Skin epidermis (tissue), 12 donors: ENCODE measurements around the gene PAM.

Source experiments
- H3K27ac ChIP-seq, 21 experiments: fragments of 200-600 bp; sonication (generic) in 11 of 21; one replicate each; pipeline ENCODE4 v1.5.0; 2020; ENCODE audit warnings: mild to moderate bottlenecking in 3 of 21, inconsistent platforms in 2 of 21, moderate library complexity in 2 of 21
- H3K4me3 ChIP-seq, 7 experiments: fragments of 200-600 bp; sonication (generic) in 2 of 7; one replicate each; pipeline ENCODE4 v1.5.0; 2020; ENCODE audit warnings: inconsistent platforms in 2 of 7, mild to moderate bottlenecking in 2 of 7, moderate library complexity in 1 of 7

PAM gene

DNA sequence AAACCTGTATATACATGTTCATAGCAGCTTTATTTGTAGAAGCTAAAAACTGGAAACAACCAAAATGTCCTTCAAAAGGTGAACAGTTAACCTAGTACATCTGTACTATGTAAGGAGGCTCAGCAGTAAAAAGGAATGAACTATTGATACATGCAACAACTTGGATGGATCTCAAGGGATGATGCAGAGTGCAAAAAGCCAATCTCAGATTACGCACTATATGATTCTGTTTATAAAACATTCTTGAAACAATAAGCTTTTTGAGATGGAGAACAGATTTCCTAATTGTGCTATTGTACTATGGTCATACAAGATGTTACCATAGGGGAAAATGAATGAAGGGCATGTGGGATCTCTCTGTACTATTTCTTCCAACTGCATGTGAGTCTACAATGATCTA lies 88.9 kb downstream of the PAM start:
- no peak overlapping the region for H3K27ac ChIP-seq
- no peak overlapping the region for H3K4me3 ChIP-seq

DNA sequence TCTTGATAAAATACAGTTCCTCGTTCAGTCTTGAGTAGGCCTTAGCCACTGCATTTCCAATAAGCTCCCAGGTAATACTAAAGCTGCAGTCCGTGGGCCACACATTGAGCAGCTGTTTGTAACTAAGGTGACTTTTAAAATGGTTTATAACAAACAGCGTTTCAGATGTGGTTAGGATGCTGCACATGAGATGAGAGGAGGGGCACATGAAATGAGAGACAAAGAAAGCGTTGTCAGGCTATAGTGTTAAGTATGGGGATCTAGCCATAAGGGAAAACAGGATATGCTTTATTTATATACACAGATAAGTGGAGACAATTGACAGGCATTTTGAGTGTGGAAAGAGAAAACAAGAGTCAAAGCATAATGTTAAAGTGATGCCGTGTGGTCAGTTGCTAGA lies 89.9 kb downstream of the PAM start:
- Histone ChIP-seq H3K4me3 (no peak overlapping the region), H3K27ac (no peak overlapping the region)

DNA sequence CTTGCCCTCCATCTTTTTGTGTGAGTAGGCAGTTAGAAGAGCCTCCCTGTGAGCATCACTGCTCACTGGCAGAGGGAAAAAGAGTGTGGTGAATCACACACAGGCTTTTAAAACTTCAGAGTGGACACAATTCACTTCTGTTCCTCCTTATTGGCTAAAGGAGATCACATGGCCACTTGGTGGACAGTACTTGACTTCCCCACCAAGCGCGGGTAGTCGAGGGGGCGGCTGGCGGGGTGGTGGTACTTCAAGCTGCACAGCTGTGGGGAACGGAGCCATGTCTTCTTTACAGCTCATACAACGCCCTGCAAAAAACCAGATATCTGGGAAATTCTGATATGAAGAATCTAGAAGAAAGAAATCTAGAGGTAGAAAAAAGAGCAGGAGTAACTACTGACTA lies 95.4 kb downstream of the PAM start:
- H3K4me3 ChIP-seq = no peak overlapping the region
- H3K27ac ChIP-seq = no peak overlapping the region

DNA sequence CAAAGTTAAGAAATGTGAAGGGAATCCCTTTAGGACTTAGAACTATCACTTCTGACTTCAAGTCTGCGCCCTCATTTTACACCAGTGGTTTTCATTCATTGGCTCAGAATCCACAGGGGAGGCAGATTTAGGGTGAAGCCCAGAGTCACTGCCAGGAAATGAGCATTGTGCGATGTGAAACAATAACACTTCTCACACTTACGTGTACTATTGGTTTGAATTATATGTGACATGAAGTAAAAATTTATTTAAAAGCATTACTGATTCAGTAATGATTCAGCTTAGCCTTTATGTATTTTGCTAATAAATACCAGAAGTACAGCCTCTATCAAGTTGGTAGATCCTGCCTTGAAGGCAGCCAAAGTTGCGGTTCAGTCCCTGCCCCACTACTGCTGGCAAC lies 98.6 kb downstream of the PAM start:
- H3K27ac ChIP-seq = peak overlapping the region in 4 of 21 experiments; percentile 12 to 24 (median 18)
- no peak overlapping the region for H3K4me3 ChIP-seq

DNA sequence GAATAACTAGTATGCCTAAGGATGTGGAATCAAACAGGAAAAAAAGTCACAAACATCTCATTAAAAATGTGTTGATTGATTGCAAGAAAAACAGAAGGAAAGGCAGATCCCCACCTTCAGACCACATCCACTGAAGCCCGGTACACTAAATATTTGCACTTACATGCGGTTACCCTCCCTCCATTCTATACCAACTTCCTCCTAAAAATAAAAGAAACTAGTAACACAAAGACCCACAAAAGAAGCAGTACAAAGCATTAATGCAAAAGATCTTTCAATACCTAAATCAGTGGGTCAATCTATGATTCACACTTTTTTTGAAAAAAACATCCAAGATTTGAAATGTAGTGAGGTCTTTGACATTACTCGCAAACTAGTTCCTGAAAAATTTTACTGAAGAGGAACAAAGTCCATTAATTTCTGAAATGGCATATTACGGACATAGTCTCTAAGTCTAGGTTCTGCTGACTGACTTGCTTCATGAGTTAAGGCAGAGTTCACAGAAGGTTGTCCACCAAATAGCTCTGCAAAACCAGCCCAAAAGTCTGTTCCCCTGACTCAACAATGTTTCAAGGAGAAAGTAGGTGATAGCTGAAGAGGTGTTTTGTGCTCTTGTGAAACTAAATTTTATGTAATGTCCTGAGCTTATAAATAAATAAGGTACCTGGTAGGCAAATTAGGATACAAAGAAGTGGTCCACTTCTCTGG lies 100.7 kb downstream of the PAM start:
- Histone ChIP-seq H3K27ac (peak overlapping the region in 6 of 21 experiments; percentile 4 to 46 (median 21)), H3K4me3 (no peak overlapping the region)

DNA sequence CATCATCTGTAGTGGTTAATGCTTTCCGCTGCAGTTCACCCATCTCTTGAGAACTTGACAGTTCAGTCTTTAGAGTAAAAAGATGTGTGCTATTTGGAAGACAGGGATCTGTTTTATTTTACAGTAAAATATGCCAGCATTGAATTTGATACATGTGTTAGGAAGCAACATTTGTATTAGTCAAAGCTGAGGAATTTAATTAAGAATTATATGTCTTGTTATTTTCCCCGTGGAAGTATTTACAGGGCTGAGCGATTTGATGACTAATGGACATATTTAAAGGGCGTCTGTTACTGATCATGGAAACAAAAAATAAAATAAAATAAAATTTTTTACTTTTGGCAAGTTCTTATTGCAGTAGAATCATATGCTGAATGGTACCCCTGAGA lies 101.3 kb downstream of the PAM start:
- Histone ChIP-seq H3K27ac (peak overlapping the region in 7 of 21 experiments; percentile 7 to 74 (median 58)), H3K4me3 (no peak overlapping the region)

DNA sequence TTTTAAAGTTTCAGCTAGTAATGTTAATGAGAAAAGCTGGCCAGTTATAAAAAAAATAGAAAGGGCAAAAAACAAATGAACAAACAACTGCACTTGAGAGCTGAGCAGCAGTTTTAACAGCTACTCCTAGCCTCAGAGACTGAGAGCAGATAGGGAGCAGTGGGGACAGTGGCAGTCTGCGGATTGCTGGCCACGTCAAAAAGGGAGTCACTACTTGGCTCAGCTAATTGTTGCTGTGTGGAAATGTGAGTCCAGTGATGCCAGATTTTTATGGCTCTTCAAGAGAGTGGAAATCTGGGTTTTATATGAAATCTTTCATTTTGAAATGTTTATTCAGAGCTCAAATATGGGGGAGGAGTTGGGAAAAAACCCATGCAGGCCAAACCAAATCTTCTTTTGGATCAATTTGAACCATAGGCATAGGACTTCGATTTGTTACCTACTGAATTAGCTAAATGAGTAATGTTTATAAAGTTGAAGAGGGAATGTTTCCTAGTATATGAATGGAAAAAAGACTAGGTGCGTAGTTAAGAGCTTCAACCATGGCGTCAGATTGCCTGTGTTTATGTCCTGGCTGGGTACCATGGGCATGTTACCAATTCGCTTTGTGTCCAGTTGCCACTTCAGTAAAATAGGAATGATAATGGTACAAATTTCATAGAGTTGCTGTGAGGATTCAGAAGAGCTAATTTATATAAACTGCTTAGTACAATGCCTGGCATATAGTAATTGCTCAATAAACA lies 102.1 kb downstream of the PAM start:
- Histone ChIP-seq H3K4me3 (no peak overlapping the region), H3K27ac (peak overlapping the region in 13 of 21 experiments; percentile 4 to 74 (median 29))

DNA sequence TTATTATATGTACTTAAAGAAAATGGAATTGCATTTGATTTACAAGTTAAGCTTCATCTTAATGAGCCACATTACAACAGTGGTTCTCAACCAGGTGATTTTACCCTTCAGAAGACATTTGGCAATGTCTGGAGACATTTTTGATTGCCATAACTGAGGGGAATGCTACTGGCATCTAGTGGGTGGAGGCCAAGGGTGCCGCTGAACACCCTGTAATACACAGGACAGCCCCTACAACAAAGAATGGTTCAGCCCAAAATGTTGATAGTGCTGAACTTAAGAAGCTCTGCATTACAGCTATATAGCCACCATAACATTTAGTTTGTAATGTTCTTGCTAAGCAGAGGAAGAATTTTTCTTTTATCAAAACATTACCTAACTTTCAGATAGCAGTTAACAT lies 103.1 kb downstream of the PAM start:
- H3K4me3 ChIP-seq = no peak overlapping the region
- peak overlapping the region in 1 of 21 experiments; percentile 58 for H3K27ac ChIP-seq

DNA sequence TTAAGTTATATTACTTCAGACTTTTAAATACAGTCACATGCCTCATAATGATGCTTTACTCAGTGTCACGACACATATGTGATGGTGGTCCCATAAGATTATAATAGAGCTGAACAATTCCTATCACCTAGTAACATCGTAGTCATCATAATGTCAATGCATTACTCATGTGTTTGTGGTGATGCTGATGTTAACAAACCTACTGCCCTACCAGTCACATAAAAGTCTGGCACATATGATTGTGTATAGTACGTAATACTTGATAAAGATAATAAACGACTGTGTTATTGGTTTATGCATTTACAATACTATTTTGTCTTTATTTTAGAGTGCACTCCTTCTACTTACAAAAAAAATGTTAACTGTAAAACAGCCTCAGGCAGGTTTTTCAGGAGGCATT lies 103.7 kb downstream of the PAM start:
- H3K27ac ChIP-seq = no peak overlapping the region
- H3K4me3 ChIP-seq = no peak overlapping the region

DNA sequence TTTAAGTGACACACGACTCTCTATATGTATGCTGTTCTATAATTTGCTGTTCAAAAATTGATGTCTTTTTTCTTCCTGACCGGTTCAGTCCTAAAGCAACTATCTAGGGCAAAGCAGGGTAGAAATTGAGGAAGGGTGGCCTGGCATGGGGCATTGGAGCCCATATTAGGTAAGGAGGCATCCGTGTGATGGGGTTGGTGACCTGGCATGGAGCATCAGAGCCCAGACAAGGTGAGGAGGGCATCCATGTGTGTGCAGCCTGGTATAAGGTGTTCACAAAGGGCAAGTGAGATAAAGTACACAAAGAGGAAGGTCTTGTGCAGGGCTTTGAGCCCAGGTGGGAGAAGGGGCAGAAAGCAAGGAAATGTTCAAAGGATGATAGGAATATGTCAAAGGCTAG lies 104.9 kb downstream of the PAM start:
- Histone ChIP-seq H3K27ac (no peak overlapping the region), H3K4me3 (no peak overlapping the region)

DNA sequence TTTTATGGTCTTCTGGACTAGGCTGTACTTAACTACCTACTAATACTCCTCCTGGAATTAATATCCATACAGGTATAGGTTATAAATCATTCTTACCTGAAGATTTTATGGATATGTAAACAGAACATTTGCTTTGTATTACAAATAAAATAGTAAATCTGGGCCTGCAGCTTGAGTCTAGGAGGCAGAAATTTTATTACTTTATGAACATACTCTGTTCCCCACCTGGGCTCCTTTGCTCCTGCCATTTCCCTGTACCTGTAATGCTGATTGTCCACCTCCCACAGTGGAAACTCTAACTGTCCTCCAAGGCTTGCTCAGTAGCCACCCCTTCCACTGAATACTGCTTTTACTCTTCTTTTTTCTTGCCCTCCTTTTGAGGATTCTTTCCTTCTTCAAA lies 108.0 kb downstream of the PAM start:
- no peak overlapping the region for H3K27ac ChIP-seq
- no peak overlapping the region for H3K4me3 ChIP-seq

DNA sequence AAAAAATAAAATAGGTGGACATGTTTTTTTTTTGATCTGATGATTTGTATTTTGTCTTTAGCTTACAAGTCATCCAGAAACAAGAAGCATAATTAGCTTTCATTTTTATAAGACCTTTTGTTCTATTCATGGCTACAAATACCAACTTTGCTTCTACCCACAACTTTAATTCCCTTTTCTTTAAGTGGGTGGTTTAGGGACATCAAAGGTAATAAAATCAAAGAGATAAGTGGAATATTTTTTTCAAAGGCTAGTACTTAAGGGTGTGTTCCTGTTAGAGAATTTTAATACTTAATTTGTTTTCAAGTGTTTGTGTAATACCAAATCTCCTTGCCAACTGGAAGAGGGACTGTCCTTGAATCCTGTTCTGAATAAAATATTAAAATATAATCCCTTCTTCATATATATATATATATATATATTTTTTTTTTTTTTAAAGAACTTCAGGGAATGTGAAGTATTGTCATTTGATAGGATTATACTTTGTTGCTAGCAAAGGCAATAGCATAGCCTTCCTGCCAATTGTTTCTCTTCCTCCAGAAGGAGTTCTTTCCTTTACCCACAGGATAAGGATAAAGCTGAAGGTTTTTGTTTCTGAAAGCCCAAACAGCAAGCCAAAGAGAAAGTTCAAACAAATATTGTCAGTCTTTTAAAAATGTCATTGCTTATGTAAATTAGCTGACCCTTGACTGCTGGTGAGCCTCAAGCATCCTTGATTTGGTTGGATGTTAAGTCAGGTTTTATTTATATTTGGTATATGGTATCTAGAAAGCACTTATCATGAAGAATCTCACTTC lies 108.9 kb downstream of the PAM start:
- Histone ChIP-seq H3K27ac (peak overlapping the region in 10 of 21 experiments; percentile 29 to 93 (median 89)), H3K4me3 (no peak overlapping the region)

DNA sequence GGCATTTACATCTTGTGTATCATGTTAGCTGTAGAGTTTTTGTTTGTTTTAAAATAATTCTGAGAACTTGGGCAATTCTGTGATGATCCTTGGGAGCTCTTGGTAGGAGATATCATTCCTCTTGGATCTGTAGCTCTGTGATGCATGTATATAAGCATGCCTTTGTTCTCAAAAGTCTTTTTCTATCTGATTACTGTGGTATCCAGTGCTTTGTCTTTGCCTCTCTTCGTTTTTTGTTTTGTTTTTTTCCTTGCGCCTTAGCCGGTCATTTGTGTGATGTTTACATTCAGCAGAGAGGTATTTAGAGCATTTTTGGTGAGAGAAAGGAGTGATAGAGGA lies 110.0 kb downstream of the PAM start:
- peak overlapping the region in 19 of 21 experiments; percentile 36 to 93 (median 81) for H3K27ac ChIP-seq
- H3K4me3 ChIP-seq = peak overlapping the region; percentile 44 to 61 (median 48)

DNA sequence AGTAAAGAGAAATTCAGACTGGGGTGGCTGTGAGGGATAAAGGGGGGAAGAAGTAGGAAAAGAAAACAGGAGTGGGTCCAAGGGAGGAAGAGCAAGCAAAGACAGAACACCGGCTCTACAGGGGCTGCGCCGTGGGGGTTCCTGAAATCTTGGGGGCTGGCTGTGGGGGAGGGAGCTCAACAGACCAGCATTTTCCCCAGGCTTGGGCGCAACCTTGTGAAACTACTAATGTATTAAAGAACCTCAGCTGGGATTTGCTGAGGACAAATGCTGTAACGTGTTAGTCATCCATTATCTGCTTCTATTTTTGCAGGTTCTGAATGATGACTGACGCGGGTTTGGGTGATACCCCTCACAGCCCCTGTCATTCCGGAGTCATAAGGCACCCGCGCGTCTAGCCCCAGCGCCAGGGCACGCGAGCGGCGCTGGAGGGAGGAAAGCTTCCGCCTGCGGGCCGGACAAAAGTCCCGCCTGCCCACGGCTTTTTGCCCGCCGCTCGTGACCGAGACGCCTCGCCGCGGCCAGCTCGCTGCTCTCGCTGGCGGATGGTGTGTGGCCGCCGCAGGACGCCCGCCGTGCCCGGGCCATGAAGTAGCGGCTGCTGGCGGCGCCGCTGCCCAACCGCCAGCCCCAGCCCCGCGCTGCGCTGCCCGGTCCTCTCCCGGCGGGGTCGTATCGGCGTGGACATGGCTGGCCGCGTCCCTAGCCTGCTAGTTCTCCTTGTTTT lies 110.6 kb downstream of the PAM start:
- Histone ChIP-seq H3K4me3 (peak overlapping the region; percentile 44 to 61 (median 48)), H3K27ac (peak overlapping the region in 20 of 21 experiments; percentile 36 to 93 (median 82))

DNA sequence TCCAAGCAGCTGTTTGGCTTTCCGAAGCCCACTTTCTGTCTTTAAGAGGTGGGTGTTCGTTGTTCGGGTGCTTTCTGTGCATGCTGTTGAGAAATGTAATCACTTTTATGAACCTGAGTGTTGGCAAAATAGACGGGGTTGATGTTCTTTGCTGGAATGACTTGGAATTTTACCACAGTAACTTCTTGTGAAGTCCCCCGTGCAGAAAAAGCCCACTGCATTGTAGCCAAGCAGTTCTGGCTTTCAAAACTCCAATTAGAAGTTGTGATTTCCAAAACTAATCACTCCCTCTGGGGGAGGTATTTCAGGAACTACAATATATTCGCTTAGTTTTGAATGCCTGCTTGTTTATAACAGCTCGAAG lies 111.1 kb downstream of the PAM start:
- Histone ChIP-seq H3K27ac (peak overlapping the region in 20 of 21 experiments; percentile 36 to 93 (median 82)), H3K4me3 (peak overlapping the region; percentile 44 to 61 (median 48))

DNA sequence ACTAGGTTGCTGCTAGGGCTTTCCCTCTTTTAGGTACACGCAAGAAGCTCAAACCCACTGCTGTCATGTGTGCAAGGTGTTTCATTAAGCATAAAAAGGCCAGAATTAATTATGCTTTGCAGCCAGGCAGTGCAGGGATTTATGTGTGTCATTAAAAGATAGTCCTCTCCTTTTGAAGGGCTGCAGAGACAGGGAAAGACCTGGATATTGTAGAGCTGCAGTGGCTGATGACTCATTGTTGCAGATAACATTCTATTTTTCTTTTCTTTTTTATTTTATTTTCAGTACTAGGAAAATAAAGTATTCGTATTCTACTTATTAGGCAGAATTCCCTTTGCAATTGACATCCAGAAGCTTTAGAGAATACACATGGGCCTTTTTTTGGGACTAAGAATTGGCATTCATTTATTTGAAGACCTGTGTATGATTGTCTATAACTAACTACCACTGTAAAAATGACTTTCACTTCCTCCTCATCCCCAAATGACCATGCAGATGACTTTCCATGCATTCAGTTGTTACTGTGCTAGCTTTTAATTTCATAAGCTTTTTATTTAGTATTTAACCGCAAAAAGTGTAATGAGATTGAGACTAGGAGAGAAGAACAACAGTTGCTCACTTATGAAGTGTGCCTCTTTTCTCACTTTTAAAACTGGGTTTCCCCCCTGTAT lies 113.0 kb downstream of the PAM start:
- H3K4me3 ChIP-seq = no peak overlapping the region
- H3K27ac ChIP-seq = no peak overlapping the region

DNA sequence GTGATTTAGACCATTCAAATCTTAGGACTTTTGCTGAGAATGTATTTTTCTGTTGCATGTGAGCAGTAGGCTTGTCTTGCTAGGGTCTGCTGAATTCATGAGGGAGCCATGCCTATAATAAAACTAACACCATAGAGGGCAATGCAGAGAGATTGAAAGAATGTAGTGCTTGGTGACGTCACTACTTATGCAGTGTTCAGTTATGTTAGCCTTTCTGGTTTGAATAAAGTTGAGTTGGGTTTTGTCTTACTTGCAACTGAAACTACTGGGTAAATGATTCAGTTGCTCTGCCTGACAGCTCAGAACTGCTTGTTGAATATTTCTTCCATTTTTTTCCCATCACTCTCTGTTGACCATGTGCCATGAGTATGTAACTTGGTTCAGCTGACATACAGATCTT lies 114.1 kb downstream of the PAM start:
- H3K4me3 ChIP-seq = no peak overlapping the region

DNA sequence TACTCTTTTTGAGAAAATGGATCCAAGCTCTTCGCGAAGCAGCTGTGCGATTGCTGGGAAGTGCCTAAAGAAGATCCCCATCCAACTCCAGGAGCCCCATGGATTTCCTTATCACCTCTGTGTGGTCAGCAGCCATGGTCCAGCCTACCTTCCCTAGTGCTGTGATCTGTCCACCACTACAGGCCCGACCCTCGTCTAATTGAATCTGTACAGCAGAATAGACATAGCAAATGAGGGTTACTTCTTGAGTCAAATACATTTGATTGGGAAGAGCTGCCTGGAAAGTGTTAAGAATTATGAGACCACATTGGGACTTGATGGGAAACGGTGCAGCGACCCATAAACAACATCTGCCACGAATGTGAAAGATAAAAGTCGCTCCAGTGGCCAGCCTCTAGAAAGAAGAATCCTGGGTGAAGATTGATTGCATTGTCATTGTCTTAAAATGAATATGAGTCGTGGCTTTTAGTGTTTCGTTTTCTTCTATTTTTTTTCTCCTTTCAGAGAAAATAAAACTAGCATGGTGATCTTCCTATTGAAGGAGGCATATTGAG lies 118.4 kb downstream of the PAM start:
- Histone ChIP-seq H3K4me3 (no peak overlapping the region), H3K27ac (no peak overlapping the region)

More for the DNA sequence above, 114.1 kb downstream of the PAM start:
- no peak overlapping the region for H3K27ac ChIP-seq

DNA sequence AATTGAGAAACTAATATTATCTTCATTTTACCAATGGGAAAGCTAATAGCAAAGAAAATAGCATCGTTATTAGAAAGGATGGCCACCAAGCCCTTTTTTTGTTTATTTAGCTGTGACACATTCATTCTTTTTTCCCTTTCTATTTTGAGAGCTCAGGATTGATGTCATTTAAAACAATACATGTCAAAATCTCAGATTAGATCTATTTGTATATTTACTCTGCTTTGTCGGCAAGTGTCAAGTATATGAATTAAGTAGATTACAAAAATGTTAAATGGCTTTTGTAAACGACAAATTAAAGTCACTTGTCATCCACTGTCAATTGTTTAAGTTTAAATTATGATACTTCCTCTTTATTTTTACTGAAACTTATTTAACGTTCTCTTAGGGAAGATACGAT lies 118.9 kb downstream of the PAM start:
- no peak overlapping the region for H3K27ac ChIP-seq
- H3K4me3 ChIP-seq = no peak overlapping the region
